Heart right ventricle (tissue), 16 donors: ENCODE measurements around the gene APOBEC4. TPM values are rescaled to one million over a fixed set of nuclear protein-coding genes. Genes with fewer than 3 reads are reported as not detected.
A peak's percentile ranks its signal among the peaks of the same experiment; 100 is the strongest.

ENCODE experiments used
- ATAC-seq, 8 donors: fragments of 200-7000 bp; cut with Tn5 transposase; one replicate each; pipeline ENCODE4 v1.9.1; 2020; ENCODE audit warnings: mild to moderate bottlenecking in 8 of 8, moderate library complexity in 8 of 8, moderate number of reproducible peaks in 1 of 8
- DNase-seq, 2 donors: peaks; one replicate each; pipeline ENCODE4 v3.0.0-alpha.2; 2020
- H3K27ac ChIP-seq, 10 donors: fragments of 200-600 bp; sonication (generic) in 2 of 10; one replicate each; pipeline versions ENCODE4 v1.5.0 to v1.8.0; 2020 to 2022; ENCODE audit warnings: mild to moderate bottlenecking in 3 of 10
- H3K27me3 ChIP-seq, 7 donors: fragments of 200-600 bp; one replicate each; pipeline ENCODE4 v1.8.0; 2021 to 2022; ENCODE audit warnings: mild to moderate bottlenecking in 2 of 7
- H3K36me3 ChIP-seq, 9 donors: fragments of 200-600 bp; sonication (generic) in 1 of 9; one replicate each; pipeline versions ENCODE4 v1.5.0 to v1.8.0; 2020 to 2022; ENCODE audit warnings: mild to moderate bottlenecking in 2 of 9
- H3K4me1 ChIP-seq, 9 donors: fragments of 200-600 bp; sonication (generic) in 1 of 9; one replicate each; pipeline versions ENCODE4 v1.5.0 to v1.8.0; 2020 to 2022; ENCODE audit warnings: mild to moderate bottlenecking in 4 of 9
- H3K4me3 ChIP-seq, 10 donors: fragments of 200-600 bp; sonication (generic) in 2 of 10; one replicate each; pipeline versions ENCODE4 v1.5.0 to v1.8.0; 2020 to 2022; ENCODE audit warnings: mild to moderate bottlenecking in 7 of 10, moderate library complexity in 2 of 10
- H3K9me3 ChIP-seq, 11 donors: fragments of 200-600 bp in 10 of 11; sonication (generic) in 2 of 11; one replicate each; pipeline versions ENCODE4 v1.5.0 to v1.8.0; 2013 to 2022; ENCODE audit warnings: mild to moderate bottlenecking in 2 of 11, control low read depth in 1 of 11, moderate library complexity in 1 of 11
- CTCF ChIP-seq, 9 donors: fragments of 200-600 bp; sonication (generic) in 2 of 9; IDR thresholded peaks; one replicate each; pipeline versions ENCODE4 v1.5.0 to v1.8.0; 2021 to 2022; ENCODE audit warnings: antibody characterized with exemption in 9 of 9, mild to moderate bottlenecking in 5 of 9, moderate library complexity in 1 of 9
- WGBS, 2 donors: extraction: QIAGEN DNeasy Blood & Tissue Kit; methylation state at CpG; one replicate each; pipeline ENCODE4 v1.1.7; 2013; ENCODE audit warnings: inconsistent platforms in 1 of 2; 5-methylcytosine and 5-hydroxymethylcytosine counted together
- intact Hi-C, 10 donors: fragments of 100-400 bp; cut with DNase I; formaldehyde crosslinking; loops; one replicate each; pipeline versions ENCODE4 v1.11.1 to v1.14.2; 2022
- polyA plus RNA-seq, 2 donors: library from polyadenylated mRNA; stranded (reverse); fragments of 200-250 nt; gene quantifications; one replicate each; pipeline ENCODE4 v1.2.3, GENCODE V29; 2013
- total RNA-seq, 10 donors: library from RNA; stranded (reverse); fragmentation: NEBNext Ultra II Directional in 3 of 10; extraction: Animal tissue kit (Norgen Biotek cat#: 25700) in 3 of 10; gene quantifications; one replicate each; pipeline versions ENCODE4 v1.2.1 to v1.2.4, GENCODE V29; 2021 to 2023
- donor health status: Arrhythmogenic right ventricular cardiomyopathy.
- donor health status: ischemic (EF 13 %, LVEDD 7.1; RV severe dilation, severe dysfunction).
- donor health status: healthy with polysubstance abuse.
- donor health status: DM: no; HTN: yes; CAD: no.
- donor health status: DM: no; HTN: no; CAD: no.
- donor health status: ischemic (EF 25% LVEDD 6.9; RV normal size, moderate dysfunction).
- donor health status: ischemic (EF 25% LVEDD 5.7; RV mildly dilated, moderate dysfunction).
- donor health status: healthy.
- donor health status: DM: yes; HTN: yes; CAD: no.
- donor health status: Ischemic cardiomyopathy.
- donor health status: ischemic (EF 35%, LVEDD 5.7; RV mildly dilated, moderate dysfunction).
- donor health status: nonischemic (EF 11% LVEDD 7.7; RV severe dilation, severe dysfunction).
- donor health status: DM: yes; HTN: yes; CAD: no.
- donor health status: PGD.
- donor health status: ischemic (EF 29% LVEDD 5.4; RV normal size, mild dysfunction).
- donor health status: nonischemic (EF 23%, LVEDD 6.1; RV moderate dilation, normal function).

Gene APOBEC4
- total and polyA plus RNA-seq, 12 donors: not detected

DNA sequence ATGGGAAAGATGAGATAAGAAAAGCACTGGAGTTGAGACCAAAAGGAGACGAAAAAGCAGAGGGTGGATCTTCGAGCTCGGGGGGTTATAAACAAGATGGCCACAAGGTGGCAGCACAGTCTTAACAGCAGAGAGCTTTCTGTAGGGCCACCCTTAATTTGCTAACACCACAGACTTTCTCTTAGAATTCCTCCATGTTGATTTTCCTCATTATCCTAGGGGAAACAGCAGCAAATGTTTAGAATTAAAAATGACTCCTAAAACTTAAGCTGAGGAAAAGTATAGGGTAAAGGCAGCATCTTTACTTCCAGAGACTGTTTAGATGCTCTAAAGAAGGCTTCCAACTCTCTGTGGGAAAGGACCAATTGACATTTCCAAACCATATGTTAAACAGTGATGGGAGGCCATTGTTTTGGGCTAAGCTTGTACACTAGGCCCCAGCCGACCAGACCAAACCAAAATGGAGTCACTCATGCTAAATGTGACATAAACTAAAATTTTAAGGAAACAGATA lies 2.5 kb upstream of the APOBEC4 start:
- peak; percentile 84 to 95 (median 92) for TF ChIP-seq CTCF (IDR thresholded peaks at IDR 0.05)
- no peaks in the 10 kb centered on the region for H3K9me3 ChIP-seq
- no peaks in the 10 kb centered on the region for H3K27me3 ChIP-seq
- ATAC-seq (peak; percentile 62 to 89 (median 83)), DNase-seq (peak; percentile 67 to 84)
- intact Hi-C loops: loop anchor here in 9 of 10 donors (1.0 to 2.0 kb wide), 2 partner anchors 261 kb away; no protein-coding TSS in a partner anchor
- 5 to 7% methylated on average over 4 of the region's 4 CpGs for WGBS, 2 donors
- no peaks in the 10 kb centered on the region for H3K36me3 ChIP-seq
- peak overlapping the region in 1 of 10 donors; percentile 78 for H3K27ac ChIP-seq
- H3K4me3 ChIP-seq: no peak overlapping the region
- H3K4me1 ChIP-seq: peaks cover 6 to 56% (median 41%) of the 10 kb centered on the region in 9 donors

DNA sequence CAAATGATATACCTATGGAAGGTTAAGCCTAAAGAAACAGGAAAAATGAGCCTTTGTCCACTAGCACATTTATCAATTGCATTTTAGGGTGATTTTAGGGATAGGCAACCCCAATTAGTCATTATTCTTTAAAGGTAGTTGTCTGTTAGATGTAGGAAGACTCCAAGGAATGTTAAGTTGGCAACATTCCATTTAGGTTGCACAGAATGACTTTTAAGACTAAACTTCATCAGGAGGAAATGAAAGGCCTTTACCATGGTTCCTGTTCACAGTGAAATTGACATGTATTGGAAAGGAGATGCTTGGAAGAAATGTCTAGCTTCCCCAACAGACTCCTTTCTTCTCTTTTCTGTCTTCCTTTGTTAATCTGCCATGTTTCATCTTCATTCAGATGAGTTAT lies 1.6 kb upstream of the APOBEC4 start:
- Histone ChIP-seq H3K36me3 (no peaks in the 10 kb centered on the region), H3K27me3 (no peaks in the 10 kb centered on the region), H3K9me3 (no peaks in the 10 kb centered on the region), H3K4me3 (no peak overlapping the region), H3K27ac (peak overlapping the region in 5 of 10 donors; percentile 57 to 79 (median 71)), H3K4me1 (peaks cover 6 to 56% (median 41%) of the 10 kb centered on the region in 9 donors)
- DNase-seq: no peak
- TF ChIP-seq CTCF (IDR thresholded peaks at IDR 0.05): no peak
- intact Hi-C loops: loop anchor here (1.0 to 5.0 kb wide), 4 partner anchors 33 to 263 kb away; no protein-coding TSS in a partner anchor
- ATAC-seq: no peak

DNA sequence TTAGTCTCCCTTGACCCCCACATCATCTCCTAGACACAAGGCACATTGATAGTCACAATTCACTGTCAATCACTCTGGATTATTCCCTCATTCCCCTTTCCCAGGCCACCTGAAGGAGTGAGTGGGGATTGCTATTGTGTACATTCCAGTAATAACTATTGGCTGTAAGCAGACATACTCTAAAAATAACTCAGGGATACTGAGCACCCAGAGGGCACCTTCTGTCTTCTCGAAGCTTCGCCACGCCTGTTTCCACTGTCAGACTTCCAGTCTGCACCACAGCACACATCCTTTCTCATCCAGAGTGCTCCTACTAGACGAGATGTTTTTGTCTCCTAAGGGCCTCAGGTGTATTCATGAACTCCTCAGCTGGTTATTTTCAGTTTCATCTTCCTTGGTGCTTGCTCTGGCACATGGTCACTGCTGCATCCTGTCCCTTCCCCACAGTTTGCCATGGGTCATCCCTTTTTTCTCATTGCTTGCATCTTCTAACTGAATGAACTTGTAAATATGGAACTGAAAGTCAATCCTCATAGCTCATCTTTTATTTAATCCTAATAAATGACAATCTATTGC lies 848 bp upstream of the APOBEC4 start:
- TF ChIP-seq CTCF (IDR thresholded peaks at IDR 0.05): no peak
- Histone ChIP-seq H3K9me3 (no peaks in the 10 kb centered on the region), H3K27me3 (no peaks in the 10 kb centered on the region), H3K27ac (peak overlapping the region; percentile 8 to 79 (median 64)), H3K4me3 (no peak overlapping the region), H3K4me1 (peaks cover 6 to 58% (median 41%) of the 10 kb centered on the region in 9 donors), H3K36me3 (no peaks in the 10 kb centered on the region)
- 55 to 67% methylated on average over 4 of the region's 4 CpGs for WGBS, 2 donors
- intact Hi-C loops: loop anchor here in 8 of 10 donors (2.0 to 5.0 kb wide), 3 partner anchors 33 to 263 kb away; no protein-coding TSS in a partner anchor
- DNase-seq: no peak
- peak in 6 of 8 donors; percentile 46 to 81 (median 64) for ATAC-seq

DNA sequence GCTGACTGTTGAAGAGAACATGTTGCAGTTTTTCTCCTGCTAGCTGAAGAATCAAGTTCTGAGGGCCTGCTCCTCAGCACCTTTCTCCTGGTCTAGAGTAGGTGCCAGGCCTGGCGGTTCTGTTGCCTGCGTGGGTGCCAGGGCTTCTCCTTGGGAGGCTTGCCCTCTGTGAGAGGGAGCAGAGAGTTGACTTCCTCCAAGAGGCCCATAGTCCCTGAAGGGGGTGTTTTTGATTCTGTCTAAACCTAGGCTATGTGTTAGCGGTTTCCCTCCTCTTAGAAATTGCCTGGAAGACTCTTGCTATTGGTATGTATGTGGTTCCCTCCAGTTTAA lies 312 bp upstream of the APOBEC4 start:
- H3K9me3 ChIP-seq: no peaks in the 10 kb centered on the region
- no peak overlapping the region for H3K4me3 ChIP-seq
- peaks cover 6 to 63% (median 45%) of the 10 kb centered on the region in 9 donors for H3K4me1 ChIP-seq
- peak overlapping the region; percentile 8 to 79 (median 64) for H3K27ac ChIP-seq
- intact Hi-C loops: loop anchor here in 3 of 10 donors (5.0 kb wide), 2 partner anchors 34 to 264 kb away; no protein-coding TSS in a partner anchor
- ATAC-seq (peak in 6 of 8 donors; percentile 18 to 67 (median 46)), DNase-seq (no peak)
- WGBS, 2 donors: 67 to 82% methylated on average over 3 of the region's 3 CpGs
- TF ChIP-seq CTCF (IDR thresholded peaks at IDR 0.05): no peak
- H3K36me3 ChIP-seq: no peaks in the 10 kb centered on the region
- H3K27me3 ChIP-seq: no peaks in the 10 kb centered on the region
